ENCODE results near the gene RFT1.

RFT1 gene

GRCh38 chr3:53175613-53176540 lies 45.6 kb upstream of the RFT1 start (continued):
- TF ChIP-seq POU6F1 (CRISPR knock-in tag; IDR thresholded peaks at IDR 0.05; ENCODE audit: borderline replicate concordance, low read depth): no peak
- TF ChIP-seq RARB (CRISPR knock-in tag; IDR thresholded peaks at IDR 0.05): no peak
- no peak for TF ChIP-seq ZC3H10 (CRISPR knock-in tag; IDR thresholded peaks at IDR 0.05)
- TF ChIP-seq CSRNP3 (CRISPR knock-in tag; IDR thresholded peaks at IDR 0.05): no peak

- TF ChIP-seq CSRNP3 (CRISPR knock-in tag; IDR thresholded peaks at IDR 0.05) (no peak), TOX (CRISPR knock-in tag; IDR thresholded peaks at IDR 0.05; ENCODE audit: borderline replicate concordance) (no peak), SNAI2 (CRISPR knock-in tag; IDR thresholded peaks at IDR 0.05) (no peak), CREB5 (CRISPR knock-in tag; IDR thresholded peaks at IDR 0.05; ENCODE audit: low read depth) (no peak), BACH2 (CRISPR knock-in tag; IDR thresholded peaks at IDR 0.05; ENCODE audit: borderline replicate concordance) (no peak), ZFP30 (CRISPR knock-in tag; IDR thresholded peaks at IDR 0.05) (no peak), ZFP3 (CRISPR knock-in tag; IDR thresholded peaks at IDR 0.05) (no peak), TSHZ2 (CRISPR knock-in tag; IDR thresholded peaks at IDR 0.05) (no peak), TCF4 (CRISPR knock-in tag; IDR thresholded peaks at IDR 0.05; ENCODE audit: borderline replicate concordance) (no peak), GLIS3 (CRISPR knock-in tag; IDR thresholded peaks at IDR 0.05) (no peak), ESRRG (CRISPR knock-in tag; IDR thresholded peaks at IDR 0.05) (no peak), ZNF70 (CRISPR knock-in tag; IDR thresholded peaks at IDR 0.05) (no peak), OSR1 (CRISPR knock-in tag; IDR thresholded peaks at IDR 0.05) (no peak), ISL1 (CRISPR knock-in tag; IDR thresholded peaks at IDR 0.05) (no peak), CSDC2 (CRISPR knock-in tag; IDR thresholded peaks at IDR 0.05) (no peak), ZNF565 (CRISPR knock-in tag; conservative IDR thresholded peaks at IDR 0.05; ENCODE audit: low read depth) (no peak), RARB (CRISPR knock-in tag; IDR thresholded peaks at IDR 0.05) (no peak), ZNF8 (CRISPR knock-in tag; IDR thresholded peaks at IDR 0.05) (no peak), ZC3H10 (CRISPR knock-in tag; IDR thresholded peaks at IDR 0.05) (no peak), ARNTL (CRISPR knock-in tag; IDR thresholded peaks at IDR 0.05; ENCODE audit: borderline replicate concordance, low read depth) (no peak)
Observed at GRCh38 chr3:53174346-53175250, 44.4 kb upstream of the RFT1 start.

More at GRCh38 chr3:53174346-53175250, 44.4 kb upstream of the RFT1 start:
- no peak for ATAC-seq
